C4-2B (cell line): Measurements from ENCODE around the gene TSPAN11.

ENCODE experiments used
- ZFX ChIP-seq: fragments of 450-650 bp; IDR thresholded peaks from 2 replicates; pipeline ENCODE4 v1.6.1; 2017
- TF ChIP-seq, protein P1 (sequence below): fragments of 450-650 bp; conservative IDR thresholded peaks from 2 replicates; pipeline ENCODE4 v1.5.1; 2017; ENCODE audit warnings: mild to moderate bottlenecking

DNA sequence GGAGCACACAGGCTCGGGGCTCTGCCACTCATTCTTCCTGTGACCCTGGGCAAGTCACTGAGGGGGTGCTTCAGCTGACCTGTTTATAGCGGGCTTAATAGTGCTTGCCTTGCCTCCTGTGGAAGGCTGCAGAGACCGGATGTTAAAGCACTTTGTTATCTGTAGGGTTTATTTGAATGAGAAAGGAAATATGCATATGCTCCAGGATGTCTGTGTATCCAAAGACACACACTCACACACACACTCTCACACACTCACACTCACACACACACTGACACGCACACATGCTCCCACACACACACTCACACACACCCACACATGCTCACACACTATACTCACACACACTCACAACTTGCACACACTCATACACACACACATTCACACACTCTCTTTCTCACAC, 91.0 kb downstream of the TSPAN11 start:
- TF ChIP-seq, protein P1, sequence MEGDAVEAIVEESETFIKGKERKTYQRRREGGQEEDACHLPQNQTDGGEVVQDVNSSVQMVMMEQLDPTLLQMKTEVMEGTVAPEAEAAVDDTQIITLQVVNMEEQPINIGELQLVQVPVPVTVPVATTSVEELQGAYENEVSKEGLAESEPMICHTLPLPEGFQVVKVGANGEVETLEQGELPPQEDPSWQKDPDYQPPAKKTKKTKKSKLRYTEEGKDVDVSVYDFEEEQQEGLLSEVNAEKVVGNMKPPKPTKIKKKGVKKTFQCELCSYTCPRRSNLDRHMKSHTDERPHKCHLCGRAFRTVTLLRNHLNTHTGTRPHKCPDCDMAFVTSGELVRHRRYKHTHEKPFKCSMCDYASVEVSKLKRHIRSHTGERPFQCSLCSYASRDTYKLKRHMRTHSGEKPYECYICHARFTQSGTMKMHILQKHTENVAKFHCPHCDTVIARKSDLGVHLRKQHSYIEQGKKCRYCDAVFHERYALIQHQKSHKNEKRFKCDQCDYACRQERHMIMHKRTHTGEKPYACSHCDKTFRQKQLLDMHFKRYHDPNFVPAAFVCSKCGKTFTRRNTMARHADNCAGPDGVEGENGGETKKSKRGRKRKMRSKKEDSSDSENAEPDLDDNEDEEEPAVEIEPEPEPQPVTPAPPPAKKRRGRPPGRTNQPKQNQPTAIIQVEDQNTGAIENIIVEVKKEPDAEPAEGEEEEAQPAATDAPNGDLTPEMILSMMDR: no peak
- no peak for TF ChIP-seq ZFX
